NCI-H2081 (cell line): ENCODE measurements around the gene MIR17HG.
"Not testable (repeated sequence)": the region's sequence is repeated elsewhere in the genome, so short reads cannot be mapped to it uniquely, and the experiment has no call there.

ENCODE experiments used
- DNase-seq, 2 experiments: peaks; one replicate each; lab custom pipeline; 2025; lab: John Stamatoyannopoulos, UW

MIR17HG gene

GRCh38 chr13:91347996-91348905, 764 bp downstream of the MIR17HG start:
- no peak for DNase-seq

DNA sequence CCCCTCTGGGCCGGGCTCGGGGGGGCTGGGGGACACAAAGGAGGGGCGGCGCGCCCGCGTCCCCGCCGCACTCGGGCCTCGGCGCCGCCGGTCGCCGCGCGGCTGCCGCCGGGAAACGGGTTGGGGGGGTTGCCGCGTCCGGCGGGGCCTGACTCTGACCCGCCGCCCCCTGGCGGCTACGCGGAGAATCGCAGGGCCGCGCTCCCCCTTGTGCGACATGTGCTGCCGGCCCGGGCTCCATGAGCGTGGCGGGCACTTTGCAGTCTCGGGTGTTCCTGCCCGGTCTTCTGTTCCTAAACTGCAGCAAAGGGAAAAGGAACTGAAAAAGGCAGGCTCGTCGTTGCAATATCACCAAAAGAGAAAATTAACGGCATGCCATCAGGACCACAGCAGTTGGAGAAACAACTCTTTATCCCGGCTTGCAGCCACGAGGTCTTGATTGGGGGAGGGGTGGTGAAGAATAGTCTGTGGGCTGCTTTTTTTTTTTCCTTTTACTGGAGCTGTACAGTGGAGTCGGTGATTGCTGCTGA, 1.5 kb downstream of the MIR17HG start:
- DNase-seq, result peak; percentile 91

- DNase-seq, result no peak
These were observed 2.8 kb downstream of the MIR17HG start for GRCh38 chr13:91349992-91350911.

- DNase-seq, result no peak
These were observed 3.6 kb downstream of the MIR17HG start for GRCh38 chr13:91351123-91351522.

GRCh38 chr13:91351980-91352379, 4.5 kb downstream of the MIR17HG start:
- DNase-seq, result no peak

DNA sequence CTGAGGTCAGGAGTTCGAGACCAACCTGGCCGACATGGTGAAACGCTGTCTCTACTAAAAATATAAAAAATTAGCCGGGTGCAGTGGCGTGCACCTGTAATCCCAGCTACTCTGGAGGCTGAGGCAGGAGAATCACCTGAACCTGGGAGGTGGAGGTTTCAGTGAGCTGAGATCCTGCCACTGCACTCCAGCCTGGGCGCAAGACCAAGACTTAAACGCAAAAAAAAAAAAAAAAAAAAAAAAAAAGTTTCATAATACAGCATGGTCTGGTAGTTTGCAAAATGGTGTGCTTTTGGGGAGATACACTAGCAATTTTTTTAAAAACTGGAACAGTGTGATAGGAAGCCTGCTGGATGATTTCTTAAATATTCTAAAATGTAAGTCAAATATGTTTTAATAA, 5.4 kb downstream of the MIR17HG start:
- DNase-seq, result not testable (repeated sequence)

- no peak for DNase-seq
These were observed 6.0 kb downstream of the MIR17HG start for GRCh38 chr13:91353494-91353893.

DNA sequence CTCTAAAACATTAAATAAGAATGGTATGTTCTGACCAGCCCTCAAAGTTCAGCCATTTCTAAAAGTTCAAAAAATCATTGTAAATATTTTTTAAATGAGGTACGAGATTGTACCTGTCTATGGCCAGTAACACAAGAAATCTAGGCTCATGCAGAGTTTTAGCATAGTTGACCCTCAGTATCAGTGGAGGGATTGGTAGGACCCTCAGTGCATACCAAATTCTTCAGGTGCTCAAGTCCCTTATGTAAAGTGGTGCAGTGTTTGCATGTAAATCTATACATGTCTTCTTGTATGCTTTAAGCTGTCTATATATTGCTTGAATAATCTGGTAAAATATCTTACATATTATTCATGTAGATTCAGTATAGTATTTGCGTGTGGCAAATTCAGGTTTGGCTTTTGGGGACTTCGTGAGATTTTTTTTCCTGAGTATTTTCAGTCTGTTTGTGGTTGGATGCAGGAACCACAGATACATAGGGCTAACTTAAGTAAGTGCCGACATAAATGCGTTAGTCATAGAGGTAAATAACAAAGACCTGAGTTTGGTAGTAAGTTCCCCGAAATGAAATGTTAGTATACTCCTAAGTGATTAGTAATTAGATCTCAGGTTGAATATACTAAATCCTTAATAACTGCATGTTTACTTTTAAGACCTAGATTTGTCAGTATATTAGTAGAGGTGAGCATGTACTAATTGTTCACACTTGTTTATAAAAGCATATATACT, 7.8 kb downstream of the MIR17HG start:
- no peak for DNase-seq

DNA sequence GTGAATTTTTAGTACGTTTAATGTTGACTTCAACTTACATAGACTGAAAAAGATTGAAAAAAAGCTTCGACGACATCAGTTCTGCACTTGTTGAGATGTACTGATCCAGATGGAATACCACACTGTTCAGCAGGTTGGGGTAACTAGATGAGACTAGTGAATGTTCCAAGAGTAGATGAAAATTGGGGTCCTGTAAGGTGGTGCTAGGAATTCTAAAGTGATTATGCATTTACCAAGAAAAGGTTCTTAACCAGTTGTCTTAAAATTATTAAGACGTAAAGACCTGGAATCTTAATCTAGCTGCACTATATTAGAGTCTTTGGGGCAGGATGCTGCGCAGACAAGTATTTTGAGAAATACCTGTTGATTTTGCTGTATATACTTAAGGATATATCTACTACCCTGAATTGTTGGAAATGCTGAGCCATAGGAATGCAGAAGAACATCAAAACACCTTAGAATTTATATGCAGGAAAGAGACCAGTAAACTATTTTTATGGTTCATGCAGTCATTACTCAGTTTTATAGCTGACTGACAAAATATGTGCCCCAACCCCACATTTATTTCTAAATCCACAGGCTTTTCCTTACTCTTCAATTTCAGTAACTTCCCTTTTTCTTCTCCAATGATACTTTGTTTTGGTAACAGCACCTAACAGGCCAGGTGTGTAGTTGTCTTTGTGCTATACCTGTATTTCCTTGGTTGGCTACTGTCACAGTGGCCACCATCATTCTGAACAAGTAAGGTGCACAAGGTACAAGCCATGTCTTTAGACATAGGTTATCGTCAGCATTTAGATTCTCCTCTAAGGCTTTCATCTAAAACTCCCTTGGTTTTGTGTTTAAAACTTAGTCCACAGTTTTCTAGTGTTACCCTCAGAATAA, 8.6 kb downstream of the MIR17HG start:
- DNase-seq, result no peak

- no peak for DNase-seq
These were observed 9.6 kb downstream of the MIR17HG start for GRCh38 chr13:91356919-91357612.

- DNase-seq, result no peak
These were observed 10.3 kb downstream of the MIR17HG start for GRCh38 chr13:91357613-91358386.

DNA sequence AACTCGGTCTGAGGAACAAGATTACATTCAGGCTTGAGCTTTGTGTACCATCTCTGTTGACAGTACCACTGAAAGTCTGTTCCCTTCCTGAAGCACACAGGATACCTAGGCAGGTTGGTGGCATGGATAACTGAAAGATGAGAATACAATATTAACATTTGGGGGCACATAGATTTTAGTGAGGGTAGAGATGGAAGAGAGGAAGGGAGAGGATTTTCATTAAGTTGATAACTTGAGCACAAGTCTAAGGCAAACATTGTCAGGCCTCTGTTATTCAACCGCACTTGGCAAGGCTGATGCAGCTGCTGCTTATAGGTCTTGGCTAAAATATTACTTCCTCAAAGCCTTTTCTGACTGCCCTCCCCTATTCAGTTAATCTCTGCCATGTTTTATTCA, 10.9 kb downstream of the MIR17HG start:
- DNase-seq, result no peak

DNA sequence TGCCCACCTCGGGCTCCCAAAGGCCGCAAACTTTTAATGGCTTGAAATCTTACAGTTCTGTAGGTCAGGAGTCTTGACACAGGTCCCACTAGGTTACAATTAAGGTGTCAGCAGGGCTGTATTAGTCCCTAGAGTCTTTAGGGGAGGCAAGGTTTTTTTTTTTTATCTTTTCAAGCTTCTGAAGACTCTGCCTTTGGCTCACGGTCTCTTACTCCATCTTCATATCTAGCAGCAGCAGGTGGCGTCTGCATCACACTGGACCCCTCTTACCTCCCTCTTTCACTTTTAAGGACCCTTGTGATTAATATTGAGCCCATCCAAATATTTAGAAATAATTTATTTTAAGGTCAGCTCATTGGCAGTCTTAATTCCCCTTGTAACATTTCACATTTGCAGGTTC, 11.6 kb downstream of the MIR17HG start:
- DNase-seq, result no peak

DNA sequence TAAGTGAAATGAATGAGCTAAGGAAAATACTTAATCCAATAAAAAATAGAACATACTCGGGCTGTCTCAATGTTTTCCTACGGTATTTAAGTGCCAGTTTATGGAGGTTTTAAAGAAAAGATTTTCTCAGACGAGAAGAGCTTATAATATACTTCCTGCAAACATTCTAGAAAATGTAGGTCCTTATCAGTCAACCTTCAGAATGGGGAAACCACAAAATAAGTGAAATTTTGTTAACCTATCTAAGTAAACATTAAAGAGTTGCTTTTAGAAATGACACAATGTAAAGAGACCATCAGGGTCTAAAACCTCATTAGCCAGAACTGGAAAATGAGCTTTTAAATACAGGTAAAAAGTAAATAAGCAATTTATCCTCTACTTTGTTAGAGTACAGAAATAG, 12.1 kb downstream of the MIR17HG start:
- DNase-seq, result no peak

DNA sequence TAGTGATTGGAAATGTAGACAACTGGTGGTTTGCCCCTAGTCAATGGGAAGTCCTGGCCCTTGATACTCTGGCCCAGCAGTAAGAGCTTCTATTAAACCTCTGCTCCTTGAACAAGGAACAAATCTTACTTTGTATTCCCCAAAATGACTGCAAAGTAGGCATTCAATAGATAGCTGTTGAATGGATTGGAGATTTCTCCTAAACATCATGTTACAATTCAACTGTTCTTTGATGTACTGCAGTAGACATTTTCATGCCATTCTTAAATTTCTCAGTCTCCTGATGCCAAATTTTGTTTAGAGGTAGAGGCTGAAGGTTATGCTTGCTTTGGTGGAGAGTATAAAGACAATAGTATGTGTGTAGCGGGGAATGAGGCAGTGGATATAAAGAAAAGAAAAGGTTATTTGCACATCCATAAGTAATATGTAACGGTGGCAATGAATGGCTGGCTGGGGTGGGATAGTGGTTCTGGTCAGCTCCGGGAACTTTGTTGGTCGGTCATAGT, 12.8 kb downstream of the MIR17HG start:
- no peak for DNase-seq

- no peak for DNase-seq
These were observed 14.3 kb downstream of the MIR17HG start for GRCh38 chr13:91361755-91362271.

DNA sequence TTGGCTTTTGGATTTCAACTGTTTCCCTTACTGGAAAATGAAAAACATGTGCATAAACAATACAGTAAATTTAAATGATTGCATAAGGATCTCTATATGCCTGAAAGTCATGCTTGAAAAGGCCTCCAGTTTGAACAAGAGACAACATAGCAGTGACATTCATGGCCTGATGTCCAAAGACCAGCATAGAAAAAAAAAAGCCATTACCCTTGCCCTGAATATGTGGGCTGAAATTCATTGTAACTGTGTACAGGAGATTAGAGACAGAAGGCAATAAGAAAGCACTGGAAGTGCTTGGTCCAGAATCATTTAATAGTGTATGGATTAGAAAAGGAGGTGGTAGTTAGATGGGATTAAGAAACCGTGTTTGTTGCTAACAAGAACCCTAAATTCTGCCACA, 15.4 kb downstream of the MIR17HG start:
- no peak for DNase-seq

DNA sequence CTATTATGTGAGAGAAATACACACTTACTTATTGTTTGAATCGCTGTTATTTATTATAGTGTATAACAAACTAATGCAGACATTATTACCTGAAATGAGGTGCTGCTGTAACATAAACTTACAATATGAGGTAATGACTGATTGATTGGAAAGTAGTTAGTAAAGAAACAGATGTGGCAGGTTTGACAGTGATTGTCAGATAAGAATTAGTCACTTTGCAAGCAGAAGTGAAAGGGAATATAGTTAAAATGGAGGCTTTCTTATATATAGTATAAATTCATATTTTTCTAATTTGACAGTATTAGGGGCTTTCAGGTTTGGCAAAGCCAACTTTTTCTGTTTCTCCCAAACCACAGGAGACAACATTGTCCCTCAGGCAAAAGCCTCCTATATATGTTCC, 20.6 kb downstream of the MIR17HG start:
- DNase-seq, result no peak
